ENCODE measurements around the gene PTPN20.
A peak's percentile ranks its signal among the peaks of the same experiment; 100 is the strongest.

PTPN20 gene

DNA sequence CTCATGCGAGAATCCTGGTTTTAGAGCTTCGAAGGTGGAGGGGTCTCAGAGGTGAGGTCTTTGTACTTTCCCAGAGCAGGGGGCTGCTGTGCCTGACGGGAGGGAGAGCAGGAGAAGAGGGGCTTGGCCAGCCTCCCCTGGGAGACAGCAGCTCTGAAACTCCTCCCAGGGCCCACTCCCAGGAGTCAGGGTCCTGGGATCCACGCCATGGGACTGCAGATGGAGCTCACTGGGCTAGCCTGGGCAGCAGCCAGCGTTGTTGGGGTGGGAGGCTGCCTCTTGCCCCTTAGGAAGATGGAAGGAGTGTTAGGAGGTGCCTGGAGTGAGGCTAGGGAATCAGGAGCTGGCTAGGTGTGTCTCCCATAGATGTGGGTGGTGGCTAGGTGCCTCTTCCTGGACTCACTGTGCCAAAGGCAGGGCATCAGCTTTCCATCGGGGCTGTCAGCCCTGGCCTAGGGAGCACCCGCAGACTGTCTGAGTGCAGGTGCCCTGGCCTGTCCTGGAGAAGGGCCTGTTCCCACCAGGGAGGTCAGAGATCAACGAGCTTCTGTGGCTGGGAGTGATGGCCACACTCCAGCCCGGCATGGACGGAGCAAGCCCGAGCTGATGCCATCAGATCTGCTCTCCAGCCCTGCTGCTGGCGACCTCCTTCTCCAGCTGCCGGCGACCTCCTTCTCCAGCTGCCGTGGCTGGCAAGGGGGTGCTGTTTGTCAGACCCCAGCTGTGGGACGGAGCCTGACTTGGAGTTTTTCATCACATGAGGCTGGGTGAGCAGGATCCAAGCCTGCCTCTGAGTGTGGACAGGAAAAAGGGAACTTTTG lies 111.3 kb downstream of the PTPN20 start:
- no peak for DNase-seq

DNA sequence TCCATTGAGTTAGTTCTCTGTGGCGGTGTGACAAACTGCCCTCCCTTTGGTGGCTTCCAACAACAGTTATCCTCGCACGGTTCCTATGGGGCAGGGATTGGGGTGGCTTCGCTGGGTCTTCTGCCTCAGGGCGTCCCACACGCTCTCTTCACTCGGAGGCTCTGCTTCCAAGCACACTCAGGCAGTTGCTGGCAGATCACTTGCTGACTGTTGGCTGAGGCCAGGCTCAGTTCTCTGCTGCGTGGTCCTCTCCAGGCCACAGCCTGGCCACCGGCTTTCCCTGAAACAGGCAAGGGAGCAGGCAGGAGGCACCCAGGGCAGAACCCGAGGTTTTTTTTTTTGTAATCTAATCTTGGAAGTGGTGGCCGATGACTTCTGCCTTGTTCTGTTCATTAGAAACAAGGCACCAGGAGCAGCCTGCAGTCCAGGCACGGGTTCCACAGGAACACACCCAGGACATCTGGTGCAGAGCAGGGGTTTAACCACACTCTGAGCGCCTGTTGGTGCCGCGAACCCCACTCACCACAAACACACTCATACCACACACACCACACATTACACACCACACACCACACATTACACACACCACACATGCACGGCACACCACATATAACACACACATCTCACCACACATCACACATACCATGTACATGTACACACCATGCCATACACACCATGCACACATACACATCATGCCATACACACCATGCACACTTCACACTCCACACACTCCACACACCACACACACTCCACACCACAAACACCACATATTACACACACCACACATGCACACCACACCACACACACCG lies 112.2 kb downstream of the PTPN20 start:
- no peak for DNase-seq

DNA sequence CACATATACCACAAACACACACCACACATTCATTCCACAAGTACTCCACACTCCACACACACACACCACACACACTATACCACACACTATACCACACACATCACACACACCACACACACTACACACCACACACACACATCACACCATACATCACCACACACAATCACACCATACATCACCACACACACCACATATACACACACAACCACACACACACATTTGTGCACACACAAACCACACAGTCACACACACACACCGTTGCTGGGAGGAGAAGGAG lies 112.8 kb downstream of the PTPN20 start:
- DNase-seq: no peak

DNA sequence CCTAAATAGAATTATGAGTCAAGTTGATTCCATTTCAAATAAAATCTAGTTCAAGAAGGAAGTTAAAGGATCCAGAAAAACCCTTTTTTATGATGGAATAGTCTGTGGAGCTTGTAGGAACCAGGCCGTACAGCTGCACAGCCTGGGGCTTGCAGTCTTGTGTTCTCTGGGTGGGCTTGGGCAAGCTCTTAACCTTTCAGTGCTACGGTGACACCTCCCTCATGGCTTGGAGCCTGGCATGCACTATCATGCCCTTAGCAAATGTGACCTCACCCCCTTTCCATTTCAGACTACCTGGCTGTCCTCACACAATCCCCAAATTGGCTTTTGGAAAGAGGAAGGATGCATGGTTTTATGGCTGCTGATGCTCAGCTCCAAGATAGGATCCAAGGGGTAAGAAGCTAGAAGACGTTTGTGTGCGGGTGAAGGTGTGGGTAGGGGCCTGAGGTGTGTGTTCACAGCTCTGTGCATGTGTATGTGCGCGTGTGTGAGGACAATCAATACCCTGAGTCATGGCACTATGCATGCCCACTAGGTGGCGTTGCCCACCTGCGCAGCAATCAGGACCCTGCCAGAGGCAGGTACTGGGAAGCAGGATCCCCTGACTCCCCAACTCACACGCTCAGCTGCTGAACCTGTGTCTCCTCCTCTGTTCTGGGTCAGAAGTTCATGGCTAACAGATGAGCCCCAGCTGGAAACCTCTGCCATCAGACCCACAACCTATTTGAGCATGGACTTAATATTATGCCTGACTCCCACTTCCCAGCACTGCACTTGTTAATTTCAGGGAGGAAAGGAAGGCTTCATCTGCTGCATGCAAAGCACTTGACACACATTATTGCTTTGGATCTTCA lies 113.4 kb downstream of the PTPN20 start:
- peak in 1 of 2 experiments; percentile 16 for DNase-seq

DNA sequence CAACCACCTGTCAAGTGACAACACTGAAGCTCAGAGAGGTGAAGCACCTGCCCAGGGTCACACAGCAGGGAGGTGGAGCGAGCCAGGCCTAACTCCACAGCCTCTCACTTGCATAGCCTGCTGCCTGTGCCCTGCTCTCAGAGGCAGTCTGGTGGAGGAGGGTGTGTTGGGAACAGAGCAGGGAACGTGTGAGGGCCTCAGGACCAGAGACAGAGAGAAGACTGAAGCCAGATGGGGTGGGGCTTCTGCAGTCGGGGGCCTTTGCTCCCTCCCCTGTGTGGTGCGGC lies 114.0 kb downstream of the PTPN20 start:
- no peak for DNase-seq

DNA sequence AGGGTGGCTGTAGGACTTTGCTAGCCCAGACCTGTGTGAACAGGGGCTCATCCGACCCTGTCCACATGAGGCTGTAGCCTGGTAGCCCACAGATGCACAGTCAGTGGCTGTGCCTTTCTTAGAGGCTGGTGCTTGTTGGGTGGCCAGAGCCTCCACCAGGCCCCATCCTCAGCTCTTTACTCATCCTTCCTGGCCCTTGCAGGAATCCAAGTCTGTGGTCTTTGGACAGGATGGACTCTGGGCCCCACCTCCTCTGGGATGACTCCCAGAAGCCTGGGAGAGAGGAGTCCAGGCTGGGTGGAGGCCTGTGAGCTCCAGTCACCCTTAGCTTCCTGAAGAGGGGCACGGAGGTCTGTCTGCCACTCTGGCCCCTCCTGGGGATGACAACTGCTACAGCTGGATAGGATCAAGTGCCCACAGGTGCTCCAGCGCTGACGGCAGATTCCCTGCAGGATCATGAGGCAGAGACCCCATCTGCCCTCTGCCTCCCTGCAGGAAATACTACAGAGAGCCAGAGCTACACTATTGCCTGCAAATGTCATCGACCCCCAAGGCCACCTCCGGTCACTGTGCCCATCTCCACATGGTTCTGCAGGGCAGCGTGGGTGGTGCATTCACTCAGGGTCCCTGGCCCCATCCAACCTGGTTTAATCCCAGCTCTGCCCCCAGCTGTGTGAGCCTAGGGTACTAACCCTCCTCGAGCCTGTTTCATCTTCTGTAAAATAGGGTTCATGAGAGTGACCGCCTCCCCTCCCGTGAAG lies 114.5 kb downstream of the PTPN20 start:
- no peak for DNase-seq

DNA sequence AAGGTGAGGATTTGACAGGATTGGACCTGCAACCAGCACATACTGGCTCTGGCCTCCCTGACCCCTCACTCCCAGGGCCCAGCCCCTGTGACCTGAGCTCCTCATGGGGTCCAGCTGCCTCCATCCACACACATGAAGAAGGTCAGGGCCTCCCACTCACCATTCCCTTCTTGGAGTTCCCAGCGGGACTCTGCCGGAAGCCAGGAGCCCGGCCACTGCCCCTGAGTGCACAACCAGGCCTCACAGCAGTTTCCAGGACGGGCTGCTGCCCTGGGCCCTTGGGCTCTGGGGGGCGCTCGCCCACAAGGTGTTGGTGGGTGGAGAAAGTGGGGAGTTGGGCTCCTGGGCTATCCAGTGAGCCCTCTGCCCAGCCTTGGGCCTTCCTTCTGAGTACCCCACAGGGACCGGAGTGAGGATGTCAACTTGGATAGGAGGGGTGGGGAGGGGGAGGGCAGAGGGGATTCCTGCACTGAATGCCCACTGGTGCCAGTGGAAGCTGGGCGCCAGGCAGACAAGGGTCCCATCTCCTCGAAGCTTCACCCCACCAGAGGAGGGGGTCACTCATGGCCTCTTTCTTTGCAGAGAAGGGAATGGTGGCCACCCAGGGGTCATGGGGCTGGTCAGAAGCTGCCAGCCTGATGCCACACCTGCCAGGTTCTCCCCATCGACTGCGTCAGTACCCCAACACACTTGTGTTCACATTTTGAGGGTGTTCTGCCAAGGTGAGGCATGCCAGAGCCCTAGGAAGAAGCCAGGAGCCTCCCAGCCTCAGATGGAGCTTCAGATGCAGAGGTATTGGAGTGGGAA lies 115.3 kb downstream of the PTPN20 start:
- no peak for DNase-seq

DNA sequence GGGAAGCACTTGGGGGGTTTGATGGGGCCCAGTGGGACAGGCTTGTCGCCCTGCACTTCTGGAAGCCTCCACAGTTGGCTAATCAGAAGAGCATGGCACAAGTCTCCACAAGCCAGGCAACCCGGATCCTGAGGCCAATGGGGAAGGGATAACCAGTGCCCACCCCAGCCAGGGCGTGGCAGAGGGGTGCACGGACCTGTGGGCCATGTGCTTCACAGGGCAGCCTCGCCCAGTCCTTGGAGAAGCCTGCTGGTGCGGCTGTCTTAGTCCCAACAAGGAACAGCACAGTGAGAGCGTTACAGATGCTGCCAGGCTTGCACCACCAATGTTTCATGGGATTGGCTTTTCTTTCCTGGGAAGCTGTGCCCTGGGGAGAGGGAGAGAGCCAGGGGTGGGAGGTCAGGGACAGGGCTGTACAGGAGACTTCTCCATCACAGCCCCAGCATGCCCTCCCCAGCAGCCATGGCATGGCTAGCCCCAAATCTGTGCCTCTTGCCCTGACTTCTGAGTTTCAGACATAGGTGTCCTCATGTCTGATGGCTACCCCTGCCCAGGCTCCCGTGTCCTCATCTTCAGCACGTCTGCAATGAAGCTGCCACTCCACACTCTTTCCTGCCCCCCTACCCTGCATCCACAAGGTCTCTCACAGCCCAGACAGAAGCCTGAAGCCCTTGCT lies 116.0 kb downstream of the PTPN20 start:
- DNase-seq: no peak

DNA sequence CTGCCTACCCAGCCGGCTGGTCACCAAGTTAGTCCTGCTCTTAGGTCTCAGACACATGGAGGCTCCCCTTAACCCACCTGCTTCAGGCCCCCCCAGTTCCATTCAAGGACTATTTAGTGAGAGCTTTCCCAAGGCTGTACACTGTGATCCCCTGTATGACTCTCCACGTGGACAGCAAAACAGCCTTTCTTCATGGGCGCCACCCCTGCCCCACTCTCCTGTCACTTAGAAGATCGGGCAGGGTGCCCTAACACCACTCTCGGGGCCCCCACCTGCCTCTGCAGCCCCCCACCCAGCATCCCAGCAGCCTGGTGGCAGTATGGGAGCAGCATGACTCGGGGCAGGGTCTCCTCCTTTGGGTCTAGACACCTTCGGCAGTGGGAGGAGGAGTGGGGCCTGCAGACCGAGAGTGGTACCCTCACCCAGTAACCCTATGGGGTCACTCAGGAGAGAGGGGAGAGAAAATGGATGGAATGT lies 116.6 kb downstream of the PTPN20 start:
- DNase-seq: no peak

DNA sequence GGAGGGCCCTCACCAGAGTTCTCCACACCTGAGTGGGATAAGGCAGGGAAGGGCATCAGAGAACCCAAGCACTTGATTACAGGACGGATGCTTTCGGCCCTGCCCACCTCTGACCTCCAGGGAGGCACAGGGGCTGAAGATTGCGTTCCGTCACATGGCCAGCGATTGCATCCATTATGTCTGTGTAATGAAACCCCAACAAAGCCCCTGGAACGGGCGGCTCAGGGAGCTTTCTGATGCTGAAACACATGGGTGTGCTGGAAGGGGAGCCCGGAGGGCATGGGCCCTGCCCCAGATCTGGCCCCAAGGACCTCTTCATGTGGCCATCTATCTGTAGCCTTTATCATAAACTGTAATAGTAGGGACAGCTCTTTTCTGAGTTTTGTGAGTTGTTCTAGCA lies 117.2 kb downstream of the PTPN20 start:
- DNase-seq: no peak

DNA sequence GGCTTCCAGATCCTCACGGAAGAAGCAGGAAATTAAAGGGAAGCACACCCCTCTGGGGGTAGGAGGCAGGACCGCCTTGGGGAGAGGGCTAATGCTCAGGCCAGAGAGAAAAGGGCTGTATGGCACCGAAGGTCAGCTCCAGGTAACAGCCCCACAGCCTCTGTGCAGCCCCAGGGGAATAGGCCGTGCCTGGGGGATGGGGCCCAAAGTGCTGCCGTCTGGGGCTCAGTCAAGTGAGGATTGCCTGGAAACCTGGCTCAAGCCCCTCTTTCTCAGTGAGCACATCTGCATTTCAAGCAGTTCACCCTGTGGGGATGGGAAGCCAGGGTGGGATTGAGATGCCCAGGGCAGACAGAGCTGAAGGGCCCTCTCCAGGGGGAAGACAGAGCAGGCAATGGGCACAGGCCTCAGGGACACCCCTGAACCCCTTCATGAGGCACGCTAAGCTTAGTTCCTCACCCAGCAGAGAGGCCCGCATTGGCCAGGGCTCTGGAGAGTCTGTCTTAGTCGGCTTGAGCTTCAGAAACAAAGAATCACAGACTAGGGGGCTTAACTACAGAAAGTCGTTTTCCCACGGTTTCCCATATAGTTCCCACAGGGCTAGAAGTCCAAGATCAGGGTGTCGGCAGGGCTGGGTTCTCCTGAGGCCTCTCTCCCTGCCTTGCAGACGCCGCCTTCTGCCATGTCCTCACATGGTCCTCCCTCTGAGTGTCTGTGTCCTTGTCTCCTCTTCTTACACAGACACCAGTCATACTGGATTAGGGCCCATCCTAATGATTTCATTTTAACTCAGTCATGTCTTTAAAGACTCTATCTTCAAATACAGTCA lies 118.2 kb downstream of the PTPN20 start:
- no peak for DNase-seq

DNA sequence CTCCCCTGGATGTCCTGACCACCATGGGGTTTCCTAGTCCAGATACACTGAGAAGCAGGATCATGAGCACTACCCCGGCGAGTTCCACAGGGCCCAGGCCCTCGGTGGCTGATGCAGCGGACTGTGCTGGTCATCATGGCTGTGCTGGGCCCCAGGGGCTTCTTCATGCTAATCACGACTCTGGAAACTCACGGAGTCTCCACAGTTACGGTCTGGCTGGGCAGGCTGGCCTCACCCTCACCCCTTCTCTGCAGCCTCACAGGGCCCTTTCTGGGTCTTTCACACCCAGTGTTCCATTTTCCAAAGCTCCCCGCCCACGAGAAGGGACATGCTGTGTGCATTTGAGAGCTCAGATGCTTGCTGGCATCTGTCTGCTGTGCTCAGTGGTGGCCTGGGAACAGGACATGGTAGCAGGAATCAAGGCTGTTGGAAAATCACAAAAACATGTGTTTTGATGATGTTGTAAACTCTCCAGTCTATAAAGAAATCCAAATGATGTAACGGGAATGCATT lies 119.0 kb downstream of the PTPN20 start:
- DNase-seq: no peak

DNA sequence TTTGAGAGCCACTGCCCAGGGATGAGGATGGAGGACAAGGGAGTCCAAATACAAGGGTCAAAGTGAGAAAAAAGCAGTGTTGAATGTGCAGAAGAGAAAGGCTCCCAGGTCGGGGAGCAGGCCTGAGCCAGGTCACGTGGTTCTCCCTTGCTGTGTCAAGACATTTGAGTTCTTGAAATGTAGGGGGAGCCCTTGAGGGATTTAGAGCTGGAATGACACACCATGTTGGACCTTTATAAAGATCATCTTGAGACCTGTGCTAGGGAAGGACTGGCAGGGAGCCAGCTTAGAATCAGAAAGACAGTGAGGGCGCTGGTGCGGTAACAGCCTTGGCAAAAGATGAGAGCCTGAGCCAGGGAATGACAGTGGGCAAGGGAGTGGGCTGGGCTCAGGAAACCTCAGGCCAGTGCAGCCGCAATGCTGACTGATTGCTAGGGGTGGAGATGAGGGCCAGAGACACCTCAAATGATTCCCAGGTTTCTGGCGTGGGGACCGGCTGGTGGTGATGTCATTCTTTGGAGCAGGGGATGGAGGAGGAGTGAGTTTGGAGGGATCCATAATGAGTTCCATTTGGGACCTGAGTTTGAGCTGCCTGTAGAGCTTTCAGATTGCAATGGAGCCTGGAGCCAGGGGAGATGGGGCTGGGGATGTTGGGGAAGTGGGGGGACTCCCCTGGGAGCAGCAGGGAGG lies 120.1 kb downstream of the PTPN20 start:
- no peak for DNase-seq

DNA sequence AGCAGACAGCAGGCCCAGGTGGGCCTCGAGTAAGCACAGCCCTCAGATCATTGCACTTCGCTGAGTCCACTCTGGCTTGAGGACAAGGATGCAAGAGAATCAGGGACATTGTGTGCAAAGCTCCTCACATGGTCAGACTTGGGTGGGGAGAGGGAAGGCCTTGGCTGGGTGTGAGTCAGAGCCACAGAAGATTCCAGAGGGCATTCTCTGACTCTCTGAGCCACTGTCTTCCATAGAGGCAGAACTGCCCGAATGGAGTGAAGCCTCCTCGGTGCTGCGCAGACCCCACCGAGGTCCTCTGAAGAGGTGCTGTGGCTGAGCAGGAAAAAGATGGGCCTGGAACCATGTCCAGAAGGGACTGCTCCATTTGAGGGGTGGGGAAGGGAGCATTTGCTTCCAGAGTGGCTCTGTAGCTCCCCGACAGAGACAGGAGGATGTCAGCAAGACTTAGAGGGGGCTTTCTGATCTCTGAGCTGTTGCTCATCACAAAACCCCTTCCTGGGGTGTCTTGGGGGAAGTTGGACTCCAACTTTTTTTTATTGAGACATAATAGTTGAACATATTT lies 120.8 kb downstream of the PTPN20 start:
- no peak for DNase-seq

DNA sequence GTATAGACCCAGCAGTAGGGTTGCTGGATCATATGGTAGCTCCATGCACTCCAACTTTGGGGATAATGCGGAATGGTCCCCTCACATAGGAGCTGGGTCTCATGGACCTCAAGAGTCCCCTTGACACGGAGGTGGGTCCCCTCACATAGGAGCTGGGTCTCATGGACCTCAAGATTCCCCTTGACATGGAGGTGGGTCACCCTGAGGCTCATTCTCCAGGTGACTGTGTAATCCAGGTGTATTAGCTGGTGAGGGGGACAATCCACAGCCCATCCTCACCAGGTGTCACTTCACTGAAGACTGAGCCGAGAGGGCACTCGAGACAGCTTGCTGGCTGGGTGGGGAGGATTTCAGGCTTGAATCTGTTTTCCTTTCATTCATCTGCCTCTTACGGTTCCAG lies 121.9 kb downstream of the PTPN20 start:
- no peak for DNase-seq

DNA sequence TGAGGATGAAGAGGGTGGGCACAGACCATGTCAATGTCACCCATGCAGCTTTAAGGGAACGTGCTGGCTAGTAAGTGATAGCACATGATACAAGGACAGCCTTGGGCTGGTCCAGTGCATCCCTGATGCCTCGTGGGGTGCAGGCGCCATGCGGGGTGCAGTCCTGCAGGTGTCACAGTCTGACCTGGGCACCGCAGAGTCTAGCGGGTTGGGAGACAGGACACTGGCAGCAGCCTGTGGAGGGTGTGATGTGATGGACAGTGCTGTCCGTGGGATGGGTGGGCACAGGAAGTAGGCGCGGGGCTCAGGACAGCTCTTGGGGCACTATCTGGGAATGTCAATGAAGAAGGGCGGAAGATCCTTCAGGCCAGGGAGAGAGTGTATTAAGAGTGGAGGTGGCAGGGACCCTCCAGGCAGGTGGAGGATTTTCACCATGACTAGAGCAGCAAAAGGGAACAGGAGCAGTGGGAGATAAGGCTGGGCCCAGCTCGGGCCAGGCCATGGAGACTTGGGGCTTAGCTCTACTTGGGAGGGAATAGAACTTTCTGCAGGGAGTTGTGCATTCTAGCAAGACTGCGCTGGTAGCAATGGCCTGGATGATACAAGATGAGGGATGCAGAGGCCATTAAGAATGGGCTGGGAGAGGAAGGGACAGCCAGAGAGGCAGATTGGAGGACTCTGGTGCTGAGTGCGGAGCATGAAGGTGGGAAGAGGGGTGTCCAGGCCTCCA lies 122.5 kb downstream of the PTPN20 start:
- no peak for DNase-seq

DNA sequence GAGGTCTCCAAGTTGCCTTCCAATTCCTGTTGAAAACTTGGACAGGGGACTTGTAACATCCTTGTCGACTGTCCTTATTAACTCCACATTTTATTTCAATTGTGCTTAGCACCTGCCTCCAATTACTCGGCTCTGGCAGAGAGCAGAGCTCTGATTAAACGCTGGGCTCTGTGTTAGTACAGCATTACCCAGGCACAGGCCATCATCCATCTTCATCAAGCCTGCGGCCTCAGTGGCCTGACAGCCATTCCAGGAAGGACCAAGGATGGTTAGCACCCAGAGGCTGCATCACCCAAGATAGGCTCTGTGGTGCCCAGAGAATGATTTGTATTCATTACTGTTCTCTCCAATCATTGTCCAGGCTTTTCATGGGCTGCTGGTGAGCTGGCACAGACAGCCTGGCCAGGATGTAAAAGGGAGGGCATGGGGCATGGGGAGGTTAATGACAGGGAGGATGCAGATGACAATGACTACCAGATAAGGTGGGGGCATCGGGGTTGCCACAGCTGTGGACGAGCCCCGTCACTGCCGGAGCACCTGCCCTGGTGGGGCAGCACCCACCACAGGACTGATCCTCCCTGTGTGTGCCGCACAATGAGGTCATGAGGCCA lies 123.3 kb downstream of the PTPN20 start:
- DNase-seq: no peak

DNA sequence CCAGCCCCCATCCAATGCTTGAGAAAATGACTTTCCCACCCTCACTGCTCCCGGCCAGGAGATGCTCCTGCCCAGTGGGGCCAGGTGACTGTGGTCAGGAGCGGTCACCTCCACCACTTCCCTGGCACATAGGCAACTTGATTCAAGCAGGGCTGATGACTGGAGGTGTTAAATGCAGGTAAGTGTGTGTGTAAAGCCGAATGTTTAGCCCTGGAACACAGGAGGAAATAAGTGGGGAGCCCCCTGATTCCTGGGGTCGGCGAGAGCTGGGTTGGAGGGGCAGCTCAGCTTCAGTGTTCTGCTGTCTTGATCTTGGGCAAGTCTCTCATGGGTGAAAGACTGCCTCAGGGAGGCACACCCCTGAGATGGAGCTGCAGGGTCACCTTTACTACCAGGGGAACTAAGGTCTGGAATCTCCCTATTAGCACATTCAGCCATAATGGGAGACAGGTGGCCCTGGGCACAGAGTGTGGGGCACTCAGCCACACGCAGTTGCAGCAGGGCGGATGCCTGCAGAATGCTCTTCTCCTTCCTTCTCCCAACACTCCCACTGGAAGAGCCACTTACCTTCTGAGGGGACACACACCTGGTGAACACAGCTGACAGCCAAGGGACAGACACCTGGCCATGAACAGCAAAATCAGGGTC lies 124.1 kb downstream of the PTPN20 start:
- DNase-seq: no peak
